GM21825 (cell line): ENCODE results near the gene ZBTB9.

Experiments
- ATAC-seq: cut with Tn5 transposase; IDR thresholded peaks from one replicate; pipeline ENCODE4 v1.9.1; 2021; ENCODE audit warnings: mild to moderate bottlenecking, moderate library complexity; ENCODE audit not compliant: unreplicated experiment

Gene ZBTB9

GRCh38 chr6:33432546-33432945 lies 21.8 kb upstream of the ZBTB9 start:
- no peak for ATAC-seq

- no peak for ATAC-seq
Observed at GRCh38 chr6:33433001-33433543, 21.3 kb upstream of the ZBTB9 start.

GRCh38 chr6:33433544-33434191 lies 20.7 kb upstream of the ZBTB9 start:
- no peak for ATAC-seq

GRCh38 chr6:33434961-33435360 lies 19.4 kb upstream of the ZBTB9 start:
- no peak for ATAC-seq

GRCh38 chr6:33437666-33438065 lies 16.7 kb upstream of the ZBTB9 start:
- no peak for ATAC-seq

- ATAC-seq = no peak
Observed at GRCh38 chr6:33438978-33439594, 15.3 kb upstream of the ZBTB9 start.

GRCh38 chr6:33439956-33440648 lies 14.3 kb upstream of the ZBTB9 start:
- ATAC-seq = no peak

GRCh38 chr6:33440649-33441309 lies 13.6 kb upstream of the ZBTB9 start:
- ATAC-seq = no peak

- no peak for ATAC-seq
Observed at GRCh38 chr6:33441457-33441856, 12.9 kb upstream of the ZBTB9 start.

GRCh38 chr6:33442283-33442682 lies 12.1 kb upstream of the ZBTB9 start:
- no peak for ATAC-seq

- ATAC-seq = no peak
Observed at GRCh38 chr6:33443025-33443424, 11.4 kb upstream of the ZBTB9 start.

- ATAC-seq = no peak
Observed at GRCh38 chr6:33443619-33444504, 10.5 kb upstream of the ZBTB9 start.

- no peak for ATAC-seq
Observed at GRCh38 chr6:33445119-33445603, 9.2 kb upstream of the ZBTB9 start.

GRCh38 chr6:33446356-33446755 lies 8.0 kb upstream of the ZBTB9 start:
- no peak for ATAC-seq

GRCh38 chr6:33450434-33450833 lies 3.9 kb upstream of the ZBTB9 start:
- no peak for ATAC-seq

- ATAC-seq = no peak
Observed at GRCh38 chr6:33451606-33452005, 2.8 kb upstream of the ZBTB9 start.

GRCh38 chr6:33452496-33452895 lies 1.9 kb upstream of the ZBTB9 start:
- no peak for ATAC-seq

GRCh38 chr6:33453393-33454008 lies 875 bp upstream of the ZBTB9 start:
- ATAC-seq = no peak

GRCh38 chr6:33455051-33455450 lies 675 bp downstream of the ZBTB9 start:
- no peak for ATAC-seq

GRCh38 chr6:33456156-33456555 lies 1.8 kb downstream of the ZBTB9 start:
- no peak for ATAC-seq
